A549 (cell line): ENCODE results near the gene DEAF1. TPM values are rescaled to one million over a fixed set of nuclear protein-coding genes. Genes with fewer than 3 reads are reported as not detected.
A peak's percentile ranks its signal among the peaks of the same experiment; 100 is the strongest.

ENCODE experiments used
- ATAC-seq, 2 experiments: fragments of 200-7000 bp in 1 of 2; fragments of >200 bp in 1 of 2; cut with Nextera tagmentation in 1 of 2; cut with Tn5 transposase in 1 of 2; 3 replicates each; pipeline versions ENCODE4 v1.8.0 to v1.9.1; 2018 to 2020; ENCODE audit warnings: mild to moderate bottlenecking in 1 of 2, moderate library complexity in 1 of 2
- CTCF ChIA-PET: fragments of 300-600 bp; sonication (Branson Sonifier 250); formaldehyde crosslinking; extraction: SDS; loops from one replicate; lab custom pipeline; 2021; ENCODE audit warnings: antibody characterized with exemption, inconsistent platforms; lab: Yijun Ruan, JAX
- POLR2A ChIA-PET: fragments of 350-600 bp; formaldehyde crosslinking; extraction: SDS; loops from one replicate; lab custom pipeline; 2021; ENCODE audit warnings: antibody characterized with exemption, inconsistent platforms; lab: Yijun Ruan, JAX
- DNase-seq, 2 experiments: peaks; one replicate each; pipeline versions ENCODE4 v3.0.0 to v3.0.0-alpha.2; 2011 to 2016; ENCODE audit warnings: low read depth in 1 of 2, low spot score in 1 of 2
- FAIRE-seq: peaks from 2 replicates; lab custom pipeline; 2011; peaks lifted over from hg19 to GRCh38; lab: Jason Lieb, UNC
- H3K27ac ChIP-seq, 2 experiments: fragments of >200 bp; sonication (Bioruptor Twin); formaldehyde crosslinking; 3 replicates each; pipeline ENCODE4 v1.5.1; 2016 to 2017
- H3K4me1 ChIP-seq: fragments of >200 bp; sonication (Bioruptor Twin); formaldehyde crosslinking; 3 replicates; pipeline ENCODE4 v1.6.1; 2016
- H3K4me2 ChIP-seq: fragments of >200 bp; sonication (Bioruptor Twin); formaldehyde crosslinking; 3 replicates; pipeline ENCODE4 v1.6.1; 2016
- H3K4me3 ChIP-seq: fragments of >200 bp; sonication (Bioruptor Twin); formaldehyde crosslinking; 3 replicates; pipeline ENCODE4 v1.5.1; 2016
- H3K9me3 ChIP-seq: fragments of >200 bp; sonication (Bioruptor Twin); formaldehyde crosslinking; 3 replicates; pipeline ENCODE4 v1.6.1; 2016
- BCL3 ChIP-seq: fragments of >200 bp; sonication (Bioruptor Twin); formaldehyde crosslinking; IDR thresholded peaks from 3 replicates; pipeline ENCODE4 v1.6.1; 2016
- BHLHE40 ChIP-seq: IDR thresholded peaks from 2 replicates; pipeline ENCODE4 v1.6.1; 2012; ENCODE audit warnings: low read depth, low read length, inconsistent platforms
- CBX2 ChIP-seq: fragments of 200-600 bp; sonication (generic); IDR thresholded peaks from 2 replicates; pipeline ENCODE4 v1.6.1; 2016; ENCODE audit warnings: low read depth, mild to moderate bottlenecking, borderline replicate concordance
- CTCF ChIP-seq: fragments of >200 bp; sonication (Bioruptor Twin); formaldehyde crosslinking; IDR thresholded peaks from 3 replicates; pipeline ENCODE4 v1.5.1; 2016
- E2F6 ChIP-seq: IDR thresholded peaks from 2 replicates; pipeline ENCODE4 v1.6.1; 2012; ENCODE audit warnings: low read depth, borderline replicate concordance
- EHMT2 ChIP-seq: fragments of 200-600 bp; sonication (generic); IDR thresholded peaks from 2 replicates; pipeline ENCODE4 v1.6.1; 2016; ENCODE audit warnings: antibody characterized with exemption, low read depth, mild to moderate bottlenecking, moderate library complexity
- ELK1 ChIP-seq: fragments of 150-350 bp; IDR thresholded peaks from 2 replicates; pipeline ENCODE4 v1.6.1; 2014; ENCODE audit warnings: low read depth, mild to moderate bottlenecking, low read length
- FOSL2 ChIP-seq, 2 experiments: fragments of 450-650 bp in 1 of 2; fragments of >200 bp in 1 of 2; sonication (Bioruptor Twin) in 1 of 2; formaldehyde crosslinking; IDR thresholded peaks; 2 replicates each; pipeline versions ENCODE4 v1.5.0 to v1.6.1; 2016 to 2020; ENCODE audit warnings: mild to moderate bottlenecking in 1 of 2, moderate library complexity in 1 of 2
- GATA3 ChIP-seq: IDR thresholded peaks from 2 replicates; pipeline ENCODE4 v1.6.1; 2012; ENCODE audit warnings: borderline replicate concordance
- HOXA7 ChIP-seq: fragments of 250-450 bp; sonication (Bioruptor Pico); IDR thresholded peaks from 2 replicates; pipeline ENCODE4 v1.5.0; 2020; ENCODE audit warnings: mild to moderate bottlenecking, moderate library complexity
- JUN ChIP-seq, 2 experiments: fragments of >200 bp; sonication (Bioruptor Twin); formaldehyde crosslinking; IDR thresholded peaks; 2 replicates in 1 of 2; 3 replicates in 1 of 2; pipeline ENCODE4 v1.6.1; 2016 to 2017
- KDM1A ChIP-seq: fragments of 200-600 bp; sonication (generic); IDR thresholded peaks from 2 replicates; pipeline ENCODE4 v1.6.1; 2016; ENCODE audit warnings: low read depth, mild to moderate bottlenecking
- KDM5A ChIP-seq: fragments of 200-600 bp; sonication (generic); IDR thresholded peaks from 2 replicates; pipeline ENCODE4 v1.6.1; 2016; ENCODE audit warnings: antibody characterized with exemption, mild to moderate bottlenecking
- NR3C1 ChIP-seq: fragments of >200 bp; sonication (Bioruptor Twin); formaldehyde crosslinking; IDR thresholded peaks from 3 replicates; pipeline ENCODE4 v1.6.1; 2017
- POLR2AphosphoS2 ChIP-seq: conservative IDR thresholded peaks from 2 replicates; pipeline ENCODE4 v1.6.1; 2012; ENCODE audit warnings: low read length, improper control_type of control experiment, inconsistent platforms
- RAD21 ChIP-seq, 2 experiments: fragments of >200 bp in 1 of 2; sonication (Bioruptor Twin) in 1 of 2; formaldehyde crosslinking in 1 of 2; IDR thresholded peaks in 1 of 2; conservative IDR thresholded peaks in 1 of 2; 2 replicates in 1 of 2; 3 replicates in 1 of 2; pipeline ENCODE4 v1.6.1; 2012 to 2018; ENCODE audit warnings: inconsistent platforms in 1 of 2
- RARB ChIP-seq: fragments of 250-450 bp; sonication (Bioruptor Pico); IDR thresholded peaks from 2 replicates; pipeline ENCODE4 v1.8.0; 2021; ENCODE audit warnings: mild to moderate bottlenecking, moderate library complexity
- RCOR1 ChIP-seq: fragments of 150-350 bp; IDR thresholded peaks from 2 replicates; pipeline ENCODE4 v1.6.1; 2014; ENCODE audit warnings: antibody characterized with exemption, low read length, low read depth
- REST ChIP-seq: fragments of 200-600 bp; sonication (generic); IDR thresholded peaks from 2 replicates; pipeline ENCODE4 v1.6.1; 2016; ENCODE audit warnings: antibody characterized with exemption, mild to moderate bottlenecking, moderate library complexity
- SMC3 ChIP-seq: fragments of >200 bp; sonication (Bioruptor Twin); formaldehyde crosslinking; IDR thresholded peaks from 3 replicates; pipeline ENCODE4 v1.6.1; 2018; ENCODE audit warnings: inconsistent platforms
- TP53 ChIP-seq: fragments of 250-450 bp; sonication (Bioruptor Pico); IDR thresholded peaks from 2 replicates; pipeline ENCODE4 v1.5.0; 2021; ENCODE audit warnings: mild to moderate bottlenecking, moderate library complexity
- ZFP36 ChIP-seq: fragments of 450-650 bp; IDR thresholded peaks from 2 replicates; pipeline ENCODE4 v1.6.1; 2014; ENCODE audit warnings: borderline replicate concordance; ENCODE audit not compliant: partially characterized antibody
- ZSCAN20 ChIP-seq: fragments of 250-450 bp; sonication (Bioruptor Pico); IDR thresholded peaks from 2 replicates; pipeline ENCODE4 v1.8.0; 2022; ENCODE audit warnings: mild to moderate bottlenecking, moderate library complexity
- WGBS: methylation state at CpG from one replicate; pipeline ENCODE4 v1.1.6; 2017; ENCODE audit errors: missing lambda C conversion rate; 5-methylcytosine and 5-hydroxymethylcytosine counted together
- polyA plus RNA-seq, 4 experiments: library from polyadenylated mRNA; depleted of rRNA in 3 of 4; stranded (reverse); fragments of >200 nt; fragmentation: RNase III in 1 of 4; extraction: RNeasy Plus Mini Kit Qiagen cat#74134 plus additional on column Dnase treatment in 1 of 4; gene quantifications; 2 replicates in 3 of 4; 3 replicates in 1 of 4; pipeline ENCODE4 v1.2.3, GENCODE V29; 2011 to 2017

The DEAF1 gene
- polyA plus RNA-seq, 2 of the 4 experiments (the other 2 are of a cell fraction) = 16.0 to 24.0 TPM

- Histone ChIP-seq H3K27ac (no peak overlapping the region), H3K4me3 (no peak overlapping the region), H3K9me3 (no peaks in the 10 kb centered on the region), H3K4me2 (no peak overlapping the region), H3K4me1 (no peaks in the 10 kb centered on the region)
- no peak for DNase-seq
- CTCF ChIA-PET = interaction anchor here (0.9 to 3.8 kb wide), 6 partner anchors 9 to 155 kb away, joined by 3 to 26 read pairs (median 8); no protein-coding TSS in a partner anchor
- WGBS = 93% methylated on average over 8 of the region's 8 CpGs
- no peak for FAIRE-seq
- TF ChIP-seq KDM1A (no peak), CBX2 (no peak), REST (no peak), EHMT2 (no peak), POLR2AphosphoS2 (no peak), TP53 (CRISPR knock-in tag) (no peak), ELK1 (no peak), HOXA7 (CRISPR knock-in tag) (no peak), ZFP36 (no peak), BHLHE40 (no peak), JUN (IDR thresholded peaks at IDR 0.05) (no peak), ZSCAN20 (CRISPR knock-in tag) (no peak), FOSL2 (IDR thresholded peaks at IDR 0.05) (no peak), FOSL2 (CRISPR knock-in tag; IDR thresholded peaks at IDR 0.05) (no peak), RCOR1 (no peak), BCL3 (no peak), NR3C1 (no peak), SMC3 (no peak), E2F6 (no peak), KDM5A (no peak), RAD21 (conservative IDR thresholded peaks at IDR 0.05 in 1 of 2, IDR thresholded peaks at IDR 0.05 in 1 of 2) (no peak)
- POLR2A ChIA-PET = no interaction called here
- ATAC-seq = no peak
Measured at GRCh38 chr11:673866-674265, 21.2 kb downstream of the DEAF1 start.

GRCh38 chr11:665704-666281 lies 29.2 kb downstream of the DEAF1 start:
- TF ChIP-seq CTCF (no peak), RARB (CRISPR knock-in tag) (no peak), GATA3 (no peak), ZFP36 (no peak), EHMT2 (no peak)
- Histone ChIP-seq H3K4me2 (no peak overlapping the region), H3K9me3 (no peaks in the 10 kb centered on the region), H3K4me1 (peaks cover 6% of the 10 kb centered on the region; the same call in 1 of the 3 replicates), H3K4me3 (no peak overlapping the region), H3K27ac (peak overlapping the region in 1 of 2 experiments; percentile 46; a peak in 2 of 6 replicates)
- ChIA-PET POLR2A (no interaction called here), CTCF (interaction anchor here (0.9 to 2.8 kb wide), 4 partner anchors 10 to 57 kb away, joined by 3 to 18 read pairs (median 5); no protein-coding TSS in a partner anchor)
- 79% methylated on average over 11 of the region's 11 CpGs for WGBS
- FAIRE-seq = no peak
- no peak for DNase-seq
- no peak; a peak in 1 of 6 replicates for ATAC-seq
